Stimulated activated CD4-positive, alpha-beta T cell treated with anti-CD3 and anti-CD28 coated beads, Interleukin-12 subunit alpha, Interleukin-12 subunit beta, amount 100 ng/mL, for 4 hours (primary cell): Measurements from ENCODE around the gene PPT2.
A peak's percentile ranks its signal among the peaks of the same experiment; 100 is the strongest.
"Not testable (repeated sequence)": the region's sequence is repeated elsewhere in the genome, so short reads cannot be mapped to it uniquely, and the experiment has no call there.

Experiments
- DNase-seq: peaks from one replicate; pipeline ENCODE4 v3.0.0-alpha.2; 2020

The PPT2 gene

DNA sequence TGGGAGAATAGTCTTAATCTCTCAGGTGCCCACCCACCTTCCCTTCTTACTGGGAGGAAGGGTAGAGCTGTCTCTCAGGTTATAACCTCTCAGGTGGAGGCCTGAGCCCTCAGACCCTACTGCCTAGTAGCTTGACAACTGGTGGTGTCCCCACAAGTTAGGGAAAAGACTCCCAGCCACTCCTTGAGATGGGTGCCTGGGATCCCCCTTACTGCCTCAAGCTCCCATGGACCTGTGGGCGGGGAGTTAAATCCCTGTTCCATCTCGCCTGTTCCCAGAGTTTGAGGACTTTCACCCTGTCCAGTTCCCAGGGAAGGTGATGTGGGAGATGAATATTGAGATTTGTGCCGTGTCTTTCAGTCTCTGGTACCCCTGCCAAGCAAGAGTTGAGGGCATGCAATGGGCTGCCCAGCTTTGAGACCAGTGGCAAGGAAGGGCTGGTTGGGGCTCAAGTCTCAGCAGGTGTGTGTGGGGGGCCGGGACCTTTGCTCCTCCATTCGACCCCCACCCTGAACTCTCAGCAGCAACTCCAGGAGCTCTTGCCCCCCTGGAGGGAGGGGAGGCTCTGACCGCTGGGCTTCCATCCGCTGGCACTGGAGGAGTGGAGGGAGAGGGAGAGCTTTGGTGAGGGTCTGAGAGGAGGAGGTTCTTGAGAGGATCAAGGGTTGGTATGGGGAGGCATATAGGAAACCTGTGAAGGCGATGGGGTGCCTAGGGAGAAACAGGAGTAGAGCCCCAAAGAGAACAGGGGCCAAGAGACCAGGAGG lies 37.2 kb downstream of the PPT2 start:
- DNase-seq, result no peak

DNA sequence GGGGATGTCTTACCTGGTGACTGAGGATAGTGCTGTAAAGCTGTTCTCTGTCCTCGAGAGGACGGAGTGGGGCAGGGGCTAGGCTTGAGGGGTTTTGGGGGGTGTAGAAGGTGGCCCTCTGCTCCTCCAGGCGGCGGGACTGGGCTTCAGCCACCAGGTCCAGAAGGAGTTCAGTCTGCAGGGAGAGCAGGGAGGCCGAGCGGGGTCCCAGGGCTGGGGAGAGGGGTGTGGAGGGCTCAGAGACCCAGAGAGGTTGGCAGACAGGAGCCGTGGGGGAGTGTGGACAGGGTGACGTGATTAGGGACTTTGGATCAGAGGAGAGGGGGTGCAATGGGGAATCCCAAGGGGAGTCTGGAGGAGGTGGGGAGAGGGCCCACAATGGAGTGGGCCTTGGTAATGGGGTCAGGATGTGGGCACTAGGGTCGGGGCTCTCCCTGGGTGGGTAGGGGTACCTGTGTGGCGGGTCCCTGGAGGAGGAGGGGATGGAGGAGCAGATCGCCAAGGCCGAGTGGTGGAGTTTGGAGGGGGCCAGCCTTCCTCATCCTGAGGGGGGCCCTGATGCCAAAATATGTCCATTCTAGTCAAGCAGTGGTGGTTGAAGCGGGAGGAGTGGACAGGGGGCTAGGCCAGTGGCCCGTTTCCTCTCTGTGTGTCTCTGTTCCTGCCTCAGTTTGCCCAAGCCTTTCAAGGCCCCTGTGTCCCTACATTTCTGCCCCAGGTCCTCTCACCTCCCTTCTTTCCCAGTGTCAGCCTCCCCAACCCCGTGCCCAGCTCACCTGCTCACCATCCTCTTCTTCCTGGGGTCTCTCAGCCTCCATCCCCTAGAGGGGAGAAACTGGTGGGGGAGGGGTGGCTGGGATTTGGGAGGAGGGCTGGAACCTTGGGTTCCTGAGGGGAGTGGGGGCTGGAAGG lies 38.0 kb downstream of the PPT2 start:
- no peak for DNase-seq

DNA sequence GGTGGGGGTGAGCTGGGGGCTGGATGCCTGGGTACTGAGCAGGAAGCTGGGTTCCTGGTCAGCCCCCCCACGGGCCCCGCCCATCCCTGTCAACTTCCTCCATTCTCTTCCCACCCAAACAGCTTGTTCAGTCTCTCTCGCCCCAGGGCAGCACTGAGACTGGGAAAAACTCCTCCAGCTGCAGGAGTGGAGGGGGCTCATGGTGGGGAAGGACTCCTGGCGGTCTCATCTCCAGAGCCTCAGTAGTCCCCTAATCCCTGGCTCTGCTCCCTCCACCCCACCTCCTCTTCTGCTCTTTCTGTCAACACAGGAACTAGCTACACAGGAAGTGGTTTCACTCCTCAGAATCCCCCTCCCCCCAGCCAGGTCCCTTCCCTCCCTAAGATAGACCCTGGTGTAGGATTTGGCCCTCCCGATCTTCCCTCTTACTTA lies 38.7 kb downstream of the PPT2 start, which contains the start of gene GPSM3:
Gene GPSM3, minus strand, starts transcription at position 36 of the 432 bp plus-strand sequence. CDS start 130 bp downstream, outside the sequence.
- peak; percentile 51 for DNase-seq

DNA sequence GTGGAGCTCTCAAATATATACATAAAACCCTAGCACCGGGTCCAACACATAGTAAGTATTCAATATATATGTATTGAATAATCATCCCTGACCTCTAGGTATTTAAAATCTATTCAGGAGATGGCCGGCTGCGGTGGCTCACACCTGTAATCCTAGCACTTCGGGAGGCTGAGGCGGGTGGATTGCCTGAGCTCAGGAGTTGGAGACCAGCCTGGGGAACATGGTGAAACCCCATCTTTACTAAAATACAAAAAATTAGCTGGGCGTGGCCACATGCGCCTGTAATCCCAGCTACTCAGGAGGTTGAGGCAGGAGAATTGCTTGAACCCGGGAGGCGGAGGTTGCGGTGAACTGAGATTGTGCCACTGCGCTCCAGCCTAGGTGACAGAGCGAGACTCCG lies 39.2 kb downstream of the PPT2 start:
- not testable (repeated sequence) for DNase-seq

DNA sequence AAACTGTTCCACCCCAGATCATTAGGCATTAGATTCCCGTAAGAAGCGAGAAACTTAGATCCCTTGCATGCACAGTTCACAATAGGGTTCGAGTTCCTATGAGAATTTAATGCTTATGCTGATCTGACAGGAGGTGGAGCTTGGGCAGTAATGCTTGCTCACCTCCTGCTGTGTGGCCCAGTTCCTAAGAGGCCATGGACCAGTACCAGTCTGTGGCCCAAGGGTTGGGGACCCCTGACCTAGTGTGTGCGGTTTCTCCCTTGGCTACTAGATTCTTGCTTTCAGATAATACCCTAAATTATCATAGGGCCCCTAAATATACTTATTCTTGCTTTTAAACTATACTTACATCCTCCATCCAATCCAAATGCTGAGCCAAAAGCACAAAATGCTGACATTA lies 40.4 kb downstream of the PPT2 start:
- DNase-seq, result no peak

DNA sequence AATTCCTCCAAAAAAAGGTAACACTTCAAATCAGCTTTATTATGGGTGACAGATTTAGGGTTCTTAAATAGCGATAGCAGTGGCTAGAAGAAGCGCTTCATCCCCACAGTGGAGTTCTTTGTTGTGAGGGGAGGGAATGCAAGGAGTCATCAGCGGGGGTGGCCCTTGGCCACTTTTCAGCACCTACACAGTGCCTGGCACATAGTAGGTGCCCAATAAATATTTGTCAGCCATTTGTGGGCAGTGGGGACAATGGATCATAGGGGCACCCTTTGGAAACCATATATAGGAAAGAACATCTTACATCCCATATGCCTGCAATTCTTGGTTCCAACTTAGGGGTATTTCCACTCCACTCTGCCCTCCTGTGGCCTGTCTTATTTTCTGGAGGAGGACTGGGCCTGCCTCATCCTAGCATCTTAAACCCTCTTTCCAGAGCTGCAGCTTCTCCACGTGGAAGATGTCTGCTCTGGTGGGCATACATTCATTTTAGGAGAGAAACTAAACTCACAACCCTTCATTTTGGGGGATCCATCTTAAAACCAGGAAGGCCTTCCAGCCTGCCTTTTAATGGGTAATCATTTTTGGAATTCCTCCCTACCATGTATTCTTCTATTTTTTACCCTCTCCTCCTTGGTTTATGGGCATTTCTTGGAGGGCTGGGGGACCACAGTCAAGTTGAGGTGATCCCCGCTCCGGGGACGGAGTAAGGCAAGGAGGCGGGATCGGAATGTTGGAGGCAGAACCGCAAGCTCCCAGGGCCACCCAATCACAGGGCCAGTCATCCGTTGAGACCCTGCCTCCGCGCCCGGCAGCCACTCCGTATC lies 41.1 kb downstream of the PPT2 start:
- no peak for DNase-seq

DNA sequence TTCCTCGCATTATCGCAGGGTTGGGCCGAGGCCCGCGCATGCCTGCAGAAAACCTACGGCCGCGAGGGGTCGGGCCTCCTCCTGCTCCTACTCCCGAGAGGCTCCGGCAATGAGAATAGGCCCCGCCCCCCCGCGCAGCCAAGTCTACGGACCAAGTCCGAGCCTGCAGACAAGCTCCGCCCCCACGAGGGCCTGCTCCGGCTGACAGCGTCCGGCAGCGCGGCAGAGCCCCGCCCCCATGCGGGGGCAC lies 41.6 kb downstream of the PPT2 start:
- peak; percentile 100 for DNase-seq

DNA sequence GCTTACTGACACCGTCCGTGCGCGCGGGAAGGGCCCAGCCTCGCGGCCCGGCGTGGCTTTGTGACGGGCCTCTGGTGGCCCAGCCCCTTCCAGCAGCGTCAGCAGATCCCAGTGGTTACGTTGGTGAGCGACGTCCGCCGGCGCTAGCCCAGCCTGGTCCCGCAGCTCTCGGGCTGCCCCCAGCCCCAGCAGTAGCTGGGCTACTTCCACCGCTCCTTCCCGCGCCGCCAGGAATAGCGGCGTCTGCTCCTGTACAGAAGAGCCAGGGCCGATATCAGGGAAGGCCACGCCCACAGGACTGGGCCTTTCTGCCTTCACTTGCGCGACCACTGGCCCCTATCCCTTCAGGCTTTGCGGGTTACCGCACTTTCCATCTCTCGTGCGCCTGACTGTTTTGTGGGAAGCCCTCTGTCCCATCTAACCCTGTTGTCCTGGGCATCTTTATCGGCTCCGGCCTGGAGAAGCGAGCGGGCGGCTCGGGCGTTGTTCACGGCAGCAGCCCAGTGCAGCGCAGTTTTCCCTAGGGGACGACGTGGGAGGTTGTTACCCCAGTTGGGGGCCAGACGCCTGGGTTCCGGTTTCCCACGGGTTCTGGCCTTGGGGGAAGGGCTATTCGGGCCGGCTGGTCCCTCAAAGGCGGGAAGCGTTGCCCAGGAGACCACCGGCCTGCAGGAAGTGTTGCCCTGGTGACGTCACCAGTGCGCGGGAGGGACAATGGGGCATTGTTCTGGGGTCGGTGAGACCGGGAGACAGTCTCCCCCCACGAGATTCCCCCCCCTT lies 42.2 kb downstream of the PPT2 start:
- DNase-seq, result peak; percentile 62

DNA sequence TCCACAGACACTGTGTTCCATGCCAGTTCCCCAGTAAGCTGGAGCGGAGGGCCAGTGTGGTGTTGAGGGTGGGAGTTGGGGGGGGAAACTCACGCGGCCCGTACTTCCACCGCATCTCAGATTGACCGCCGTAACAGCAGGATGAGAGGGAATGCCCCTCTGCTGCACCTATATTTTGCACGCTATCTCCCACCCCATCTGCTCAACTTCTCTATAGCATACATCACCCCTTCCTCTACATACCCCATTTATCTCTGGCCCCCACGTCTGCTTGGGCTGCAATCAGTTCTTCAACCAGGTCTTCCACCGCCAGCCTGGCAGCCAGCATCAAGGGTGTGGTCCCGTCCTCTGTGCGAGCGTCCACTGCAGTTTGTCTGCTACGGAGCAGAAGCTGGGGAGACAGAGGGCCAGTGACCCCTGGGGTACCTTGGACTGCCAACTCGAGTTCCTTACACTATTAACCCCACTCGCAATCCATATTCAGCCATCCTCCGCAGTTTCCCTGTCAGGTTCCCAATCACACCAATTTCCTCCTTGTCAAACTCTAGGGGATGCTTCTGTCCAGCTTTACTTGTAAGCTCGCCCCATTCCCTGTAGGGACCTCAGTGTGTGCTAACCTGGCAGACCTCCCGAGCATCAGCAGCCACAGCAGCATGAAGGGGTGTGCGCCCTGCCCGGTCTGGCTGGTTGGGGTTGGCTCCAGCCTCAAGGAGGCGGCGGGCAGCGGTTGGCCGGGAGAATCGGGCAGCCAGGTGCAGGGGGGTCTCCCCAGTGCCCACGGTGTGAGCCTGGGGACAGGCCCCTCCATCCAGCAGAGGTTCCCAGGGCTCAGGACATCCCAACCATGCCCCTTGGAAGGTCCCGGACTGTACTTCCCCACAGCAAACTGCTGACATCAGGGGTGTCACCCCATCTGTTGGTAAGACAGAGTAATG lies 43.0 kb downstream of the PPT2 start:
- no peak for DNase-seq

DNA sequence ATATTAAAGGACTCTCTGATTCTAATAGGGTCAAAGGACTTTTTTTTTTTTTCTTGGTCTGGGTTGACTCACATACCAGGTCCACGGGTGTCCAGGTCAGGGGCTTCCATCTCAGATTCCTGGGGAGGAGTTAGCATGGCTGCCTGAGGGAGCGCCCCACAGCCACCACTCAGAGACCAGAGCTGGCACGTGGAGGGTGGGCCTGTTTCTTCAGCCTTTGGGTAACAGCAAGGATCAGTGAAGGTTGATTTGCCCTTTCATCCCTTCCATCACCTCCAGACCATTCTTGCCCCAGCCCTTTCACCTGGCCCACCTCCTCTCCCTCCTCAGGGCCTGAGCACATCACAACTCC lies 44.4 kb downstream of the PPT2 start:
- DNase-seq, result no peak

DNA sequence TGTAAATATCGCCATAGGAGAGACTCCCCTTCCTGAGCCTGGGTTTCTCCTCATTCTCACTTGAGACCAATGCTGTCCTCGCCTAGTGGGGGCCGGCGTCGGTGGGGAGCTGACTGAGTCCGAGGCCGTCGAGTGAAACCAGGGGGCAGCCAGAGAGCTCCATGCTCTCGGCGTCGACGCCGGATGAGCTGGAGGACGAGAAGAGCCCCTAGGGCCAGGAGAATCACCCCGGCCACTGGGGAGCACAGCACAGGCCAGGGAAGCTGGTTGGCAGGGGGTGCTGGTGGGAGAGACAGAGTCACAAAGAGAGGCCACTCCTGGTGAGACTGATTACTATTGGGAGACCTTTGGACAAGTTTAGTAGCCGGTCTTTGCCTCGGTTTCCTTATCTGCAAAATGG lies 44.9 kb downstream of the PPT2 start:
- no peak for DNase-seq

DNA sequence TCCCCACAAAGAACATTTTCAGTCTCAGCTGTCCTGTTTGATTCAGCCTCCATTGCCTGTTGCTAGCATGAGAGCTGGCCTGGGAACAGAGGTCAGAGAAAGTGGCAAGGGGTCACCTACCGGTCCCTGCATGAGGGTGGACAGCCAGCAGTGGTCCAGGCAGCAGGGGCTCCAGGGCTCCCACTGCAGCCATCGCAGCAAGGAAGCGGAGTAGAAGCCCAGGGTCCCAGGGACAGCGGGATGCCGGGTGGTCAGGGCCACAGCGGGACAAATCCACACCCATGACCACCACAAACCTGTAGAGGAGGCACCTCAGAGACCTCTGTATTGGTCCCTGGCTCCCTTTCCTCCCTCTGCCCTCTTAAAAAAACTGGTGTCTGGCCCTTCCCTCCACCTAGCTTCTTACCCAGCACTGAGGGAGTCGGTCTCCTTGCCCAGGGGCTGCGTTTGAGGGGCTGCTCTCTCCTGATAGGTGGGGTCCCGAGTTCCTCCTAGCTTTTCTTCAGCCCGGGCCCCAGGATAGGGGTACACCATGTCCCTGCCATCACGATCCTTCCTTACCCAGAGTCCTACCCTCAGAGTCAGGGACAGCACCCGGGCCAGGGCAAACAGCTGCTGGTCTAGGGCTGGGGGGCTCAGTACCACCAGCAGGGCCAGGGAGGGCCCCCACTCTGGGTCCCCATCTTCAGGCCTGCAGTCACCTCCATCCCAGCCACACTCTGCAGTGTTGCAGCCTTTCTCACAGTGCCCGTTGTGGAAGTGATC lies 47.0 kb downstream of the PPT2 start:
- no peak for DNase-seq

DNA sequence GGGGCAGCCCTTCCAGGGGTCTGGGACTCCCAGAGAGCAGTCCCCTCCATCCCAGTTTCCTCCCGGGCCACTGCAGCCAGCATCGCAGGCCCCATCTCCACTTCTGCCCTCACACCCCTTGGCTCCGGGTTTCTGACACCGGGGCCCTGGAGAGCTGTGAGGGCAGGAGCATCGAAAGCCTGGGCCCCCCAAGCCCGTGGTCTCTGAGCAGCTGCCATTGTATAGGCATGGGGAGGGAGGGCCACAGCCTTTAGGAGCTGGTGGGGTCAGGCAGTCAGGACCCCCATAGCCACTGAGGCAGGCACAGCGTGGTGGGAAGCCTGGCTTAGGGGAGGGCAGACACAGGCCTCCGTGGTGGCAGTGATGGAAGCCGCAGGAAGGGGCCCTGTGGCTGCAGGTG lies 48.2 kb downstream of the PPT2 start:
- no peak for DNase-seq

DNA sequence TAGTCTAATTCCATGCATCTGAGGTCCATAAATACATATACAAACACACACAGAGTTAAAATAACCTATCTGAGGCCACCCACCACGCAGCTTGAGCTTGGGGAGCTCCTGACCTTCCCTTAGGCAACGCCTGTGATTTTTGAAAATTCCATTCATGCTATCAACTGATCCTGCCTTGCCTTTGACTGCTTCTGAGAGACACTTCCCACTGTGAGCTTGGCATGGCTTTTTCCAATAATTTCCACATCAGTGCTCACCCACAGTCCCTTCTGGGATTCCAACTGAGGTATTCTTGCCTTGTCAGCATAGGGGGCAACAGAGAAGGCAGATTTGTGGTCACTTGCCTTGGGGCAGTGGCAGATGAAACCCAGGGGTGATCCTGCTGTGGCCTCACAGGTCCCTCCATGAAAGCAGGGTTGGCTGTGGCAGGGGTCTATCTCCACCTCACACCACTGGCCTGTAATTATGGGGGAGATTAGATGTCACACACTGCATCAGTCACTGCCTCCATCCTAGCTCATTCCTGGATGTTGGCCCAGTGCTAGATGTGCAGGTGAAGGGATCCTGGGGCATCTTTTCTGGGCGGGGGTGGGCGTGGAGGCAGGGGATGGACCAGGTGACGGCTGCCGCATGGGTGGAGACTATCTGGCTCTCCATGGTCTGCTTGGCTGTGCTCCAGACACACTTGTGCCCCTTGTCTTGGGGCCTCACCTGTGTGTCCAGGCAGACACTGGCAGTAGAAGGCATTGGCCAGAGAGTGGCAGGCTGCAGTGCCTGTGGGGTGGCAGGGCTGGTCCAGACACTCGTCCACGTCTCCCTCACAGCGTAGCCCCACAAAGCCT lies 49.7 kb downstream of the PPT2 start:
- no peak for DNase-seq

DNA sequence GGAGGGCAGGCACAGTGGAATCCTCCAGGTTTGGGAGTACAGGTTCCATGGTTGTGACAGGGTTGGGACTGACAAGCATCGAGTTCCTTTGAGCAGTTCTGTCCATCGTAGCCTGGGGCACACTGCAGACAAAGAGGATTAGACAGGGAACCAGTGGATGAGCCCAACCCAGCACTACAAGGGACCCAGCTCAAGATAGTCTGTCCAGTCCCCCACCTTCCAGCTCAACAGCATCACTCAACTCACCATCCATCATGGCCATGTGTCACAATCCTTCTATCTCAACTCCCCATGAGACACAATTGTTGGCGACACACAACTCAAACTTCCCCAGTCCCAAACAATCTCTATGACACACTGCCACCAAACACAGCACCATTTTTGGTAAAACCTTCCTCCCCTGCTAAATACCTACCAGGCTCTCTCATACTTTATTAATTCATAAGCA lies 50.4 kb downstream of the PPT2 start:
- no peak for DNase-seq

DNA sequence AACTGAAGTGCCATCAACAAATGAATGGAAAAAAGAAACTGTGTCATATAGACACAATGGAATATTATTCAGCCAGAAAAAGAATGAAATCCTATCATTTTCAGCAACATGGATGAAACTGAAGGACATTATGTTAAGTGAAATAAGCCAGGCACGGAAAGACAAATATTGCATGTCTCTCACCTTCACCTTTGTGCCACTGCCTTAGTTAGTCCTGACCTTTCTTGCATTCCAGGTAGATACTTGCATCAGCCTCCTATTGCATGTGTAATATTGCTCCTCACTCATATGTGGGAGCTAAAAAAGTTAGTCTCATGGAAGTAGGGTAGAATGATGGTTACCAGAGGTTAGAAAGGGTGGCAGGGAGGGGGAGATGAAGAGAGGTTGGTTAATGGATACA lies 55.1 kb downstream of the PPT2 start:
- DNase-seq, result no peak

DNA sequence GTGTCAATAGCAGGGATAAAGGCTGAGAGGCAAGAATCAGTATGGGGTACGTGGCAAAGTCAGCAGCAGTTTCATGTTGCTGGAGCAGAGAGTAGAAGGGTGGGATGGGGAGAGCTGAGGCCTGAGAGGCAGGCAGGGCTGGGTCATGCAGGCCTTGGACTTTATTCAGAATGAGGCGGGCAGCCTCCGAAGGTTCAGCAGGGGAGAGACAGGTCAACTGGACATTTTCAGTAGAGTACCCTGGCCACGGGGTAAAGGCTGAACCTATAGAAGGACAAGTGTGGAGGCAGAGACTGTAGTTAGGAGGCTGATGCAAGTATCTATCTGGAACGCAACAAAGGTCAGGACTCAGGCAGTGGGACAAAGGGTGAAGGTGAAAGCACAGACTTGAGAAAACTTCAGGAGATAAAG lies 56.3 kb downstream of the PPT2 start:
- no peak for DNase-seq

DNA sequence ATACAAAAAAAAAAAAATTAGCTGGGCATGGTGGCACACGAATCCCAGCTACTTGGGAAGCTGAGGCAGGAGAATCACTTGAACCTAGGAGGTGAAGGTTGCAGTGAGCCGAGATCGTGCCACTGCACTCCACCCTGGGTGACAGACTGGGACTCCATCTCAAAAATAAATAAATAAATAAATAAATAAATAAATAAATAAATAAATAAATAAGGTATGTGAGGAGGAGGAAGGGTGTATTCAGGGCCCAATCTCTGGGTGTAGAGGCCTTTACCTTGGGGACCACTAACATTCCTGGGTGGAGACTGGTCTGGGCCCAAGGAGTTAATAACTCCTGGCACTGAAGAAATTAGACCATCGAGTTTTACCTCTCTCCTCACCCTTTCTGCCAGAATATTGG lies 57.5 kb downstream of the PPT2 start:
- not testable (repeated sequence) for DNase-seq

DNA sequence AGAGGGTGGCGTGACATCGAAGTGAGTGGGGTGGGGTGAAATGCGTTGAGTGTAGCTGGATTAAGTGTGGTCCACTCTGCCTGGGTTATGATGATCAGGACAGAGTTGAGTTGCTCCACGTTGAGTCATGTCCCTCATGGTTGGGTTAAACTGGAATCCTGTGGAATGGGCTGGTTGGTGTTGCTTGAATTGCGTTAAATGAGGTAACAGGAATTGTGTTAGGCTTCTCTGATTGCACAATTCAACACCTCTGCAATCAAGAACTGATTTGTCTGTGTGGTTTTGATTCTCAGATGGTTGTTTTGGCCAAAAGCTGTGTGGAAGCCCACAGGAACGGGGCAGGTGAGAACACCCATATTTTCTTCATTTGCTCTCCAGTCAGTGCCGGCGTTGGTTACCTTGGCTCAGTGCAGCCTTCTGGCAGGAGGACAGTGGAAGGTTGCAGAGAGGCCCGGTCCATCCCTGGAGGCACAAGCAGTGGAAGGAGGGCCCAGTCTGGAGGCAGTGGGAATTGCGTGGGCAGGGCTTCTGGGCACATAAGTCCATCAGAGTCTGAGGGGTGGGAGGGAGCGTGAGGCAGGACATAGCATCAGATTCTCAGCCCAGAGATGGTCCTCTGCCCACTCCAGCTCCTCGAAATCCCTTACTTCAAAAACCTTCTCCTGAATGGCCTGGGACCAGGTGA lies 58.3 kb downstream of the PPT2 start:
- DNase-seq, result no peak
